Uterus (tissue), 2 donors: Measurements from ENCODE around the gene LOXL1.

Experiments used
- CTCF ChIP-seq, 4 experiments: fragments of 200-600 bp in 2 of 4; fragments of 450-650 bp in 2 of 4; sonication (generic) in 2 of 4; IDR thresholded peaks; one replicate each; pipeline ENCODE4 v1.5.1; 2016 to 2019; ENCODE audit warnings: antibody characterized with exemption in 4 of 4, mild to moderate bottlenecking in 2 of 4, moderate library complexity in 1 of 4
- POLR2A ChIP-seq, 2 donors: fragments of 450-650 bp; IDR thresholded peaks; one replicate each; pipeline ENCODE4 v1.6.1; 2016; ENCODE audit warnings: antibody characterized with exemption in 2 of 2, mild to moderate bottlenecking in 1 of 2, moderate library complexity in 1 of 2

GRCh38 chr15:73993211-73993994, 67.1 kb downstream of the LOXL1 start:
- TF ChIP-seq CTCF (IDR thresholded peaks at IDR 0.05): no peak
- no peak for TF ChIP-seq POLR2A (IDR thresholded peaks at IDR 0.05)
